Measurements from ENCODE around the gene TMBIM4. TPM values are rescaled to one million over a fixed set of nuclear protein-coding genes. Genes with fewer than 3 reads are reported as not detected.

TMBIM4 gene
- total RNA-seq, 2 donors from 2014 or later: 114 to 161 TPM

GRCh38 chr12:66160704-66161103 lies 9.1 kb downstream of the TMBIM4 start:
- H3K4me3 ChIP-seq: no peak overlapping the region
- H3K4me1 ChIP-seq (ENCODE audit: control insufficient read depth in 1 of 2, low read depth in 2 of 2): peaks cover 3 to 8% of the 10 kb centered on the region in 2 donors
- H3K9me3 ChIP-seq: no peaks in the 10 kb centered on the region
- no peak overlapping the region for H3K27ac ChIP-seq
- H3K27me3 ChIP-seq (replicated peaks; ENCODE audit: insufficient read depth): no peaks in the 10 kb centered on the region
- no peaks in the 10 kb centered on the region for H3K36me3 ChIP-seq
- TF ChIP-seq CTCF (IDR thresholded peaks at IDR 0.05): no peak
- ATAC-seq (ENCODE audit: insufficient number of reproducible peaks, low FRiP score, low read depth) (no peak), DNase-seq (ENCODE audit: low spot score) (no peak)

GRCh38 chr12:66159123-66159522 lies 10.7 kb downstream of the TMBIM4 start:
- H3K4me1 ChIP-seq (ENCODE audit: control insufficient read depth in 1 of 2, low read depth in 2 of 2): peaks cover 14 to 16% of the 10 kb centered on the region in 2 donors
- ATAC-seq (ENCODE audit: insufficient number of reproducible peaks, low FRiP score, low read depth) (no peak), DNase-seq (ENCODE audit: low spot score) (no peak)
- no peak for TF ChIP-seq CTCF (IDR thresholded peaks at IDR 0.05)
- no peaks in the 10 kb centered on the region for H3K27me3 ChIP-seq (replicated peaks; ENCODE audit: insufficient read depth)
- H3K4me3 ChIP-seq: no peak overlapping the region
- no peak overlapping the region for H3K27ac ChIP-seq
- H3K9me3 ChIP-seq: no peaks in the 10 kb centered on the region
- H3K36me3 ChIP-seq: no peaks in the 10 kb centered on the region

DNA sequence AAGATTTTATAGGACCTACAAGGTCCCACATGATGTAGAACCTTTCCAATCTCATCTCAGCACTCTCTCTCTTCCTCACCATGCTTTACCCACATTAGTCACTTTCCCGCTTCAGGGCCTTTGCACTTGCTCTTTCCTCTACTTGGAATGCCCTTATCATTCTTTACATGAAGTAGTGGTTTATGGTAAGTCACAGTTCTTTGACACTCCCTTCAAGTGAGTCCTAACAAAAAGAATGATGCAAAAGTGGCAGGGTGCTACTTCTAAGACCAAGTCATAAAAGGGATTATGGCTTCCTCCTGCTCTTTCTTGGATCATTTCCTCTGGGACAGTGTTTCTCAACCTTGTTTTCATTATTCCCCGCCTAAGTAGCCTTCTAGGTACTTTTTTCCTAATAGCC lies 13.1 kb downstream of the TMBIM4 start:
- no peaks in the 10 kb centered on the region for H3K27me3 ChIP-seq (replicated peaks; ENCODE audit: insufficient read depth)
- ATAC-seq (ENCODE audit: insufficient number of reproducible peaks, low FRiP score, low read depth) (no peak), DNase-seq (ENCODE audit: low spot score) (no peak)
- H3K36me3 ChIP-seq: no peaks in the 10 kb centered on the region
- peaks cover 10 to 16% of the 10 kb centered on the region in 2 donors for H3K4me1 ChIP-seq (ENCODE audit: control insufficient read depth in 1 of 2, low read depth in 2 of 2)
- H3K27ac ChIP-seq: no peak overlapping the region
- H3K9me3 ChIP-seq: no peaks in the 10 kb centered on the region
- no peak for TF ChIP-seq CTCF (IDR thresholded peaks at IDR 0.05)
- no peak overlapping the region for H3K4me3 ChIP-seq

DNA sequence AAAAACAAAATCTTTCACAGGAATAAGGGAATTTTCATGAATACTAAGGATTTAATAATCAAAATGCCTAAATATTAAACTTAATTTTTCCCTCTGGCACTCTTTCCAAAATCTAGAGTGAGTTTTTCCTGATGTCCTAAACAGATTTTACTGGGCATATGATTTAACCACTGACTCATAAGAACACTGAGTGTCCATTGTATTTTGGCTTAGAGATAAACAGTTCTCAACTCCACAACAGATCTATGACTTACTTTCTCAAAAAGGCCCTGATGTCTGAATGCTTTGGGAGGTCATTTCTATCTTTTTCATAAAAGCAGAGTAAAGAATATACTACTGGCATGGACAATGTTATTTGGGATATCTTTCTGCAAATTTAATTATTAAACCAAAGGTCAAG lies 15.0 kb downstream of the TMBIM4 start:
- peaks cover 10% of the 10 kb centered on the region for H3K36me3 ChIP-seq
- no peak overlapping the region for H3K4me3 ChIP-seq
- H3K9me3 ChIP-seq: no peaks in the 10 kb centered on the region
- peak overlapping the region in 1 of 2 donors; percentile 12 for H3K27ac ChIP-seq
- DNase-seq (ENCODE audit: low spot score): no peak
- peaks cover 10 to 16% of the 10 kb centered on the region in 2 donors for H3K4me1 ChIP-seq (ENCODE audit: control insufficient read depth in 1 of 2, low read depth in 2 of 2)
- no peaks in the 10 kb centered on the region for H3K27me3 ChIP-seq (replicated peaks; ENCODE audit: insufficient read depth)
- ATAC-seq (ENCODE audit: insufficient number of reproducible peaks, low FRiP score, low read depth): no peak
- TF ChIP-seq CTCF (IDR thresholded peaks at IDR 0.05): no peak

- no peaks in the 10 kb centered on the region for H3K27me3 ChIP-seq (replicated peaks; ENCODE audit: insufficient read depth)
Measured at GRCh38 chr12:66152732-66153131, 17.1 kb downstream of the TMBIM4 start.

More at GRCh38 chr12:66152732-66153131, 17.1 kb downstream of the TMBIM4 start:
- DNase-seq (ENCODE audit: low spot score) (no peak), ATAC-seq (ENCODE audit: insufficient number of reproducible peaks, low FRiP score, low read depth) (no peak)
- H3K36me3 ChIP-seq: peaks cover 10% of the 10 kb centered on the region
- H3K4me3 ChIP-seq: no peak overlapping the region
- no peaks in the 10 kb centered on the region for H3K9me3 ChIP-seq
- no peak overlapping the region for H3K27ac ChIP-seq
- H3K4me1 ChIP-seq (ENCODE audit: control insufficient read depth in 1 of 2, low read depth in 2 of 2): peaks cover 10 to 16% of the 10 kb centered on the region in 2 donors
- no peak for TF ChIP-seq CTCF (IDR thresholded peaks at IDR 0.05)
